GM12878 (cell line): ENCODE results near the gene AVPR1B. TPM values are rescaled to one million over a fixed set of nuclear protein-coding genes. Genes with fewer than 3 reads are reported as not detected.

Experiments used
- ATAC-seq: fragments of 200-7000 bp; cut with Tn5 transposase; 3 replicates; pipeline ENCODE4 v1.9.1; 2020; ENCODE audit warnings: mild to moderate bottlenecking, moderate library complexity
- BruUV-seq: library from RNA; stranded (reverse); fragments of 400-500 nt; replicated peaks from 2 replicates; lab custom pipeline; 2021; lab: Mats Ljungman, UMichigan
- CTCF ChIA-PET: fragments of 300-600 bp; sonication (Branson Sonifier 250); formaldehyde crosslinking; extraction: SDS; loops from one replicate; lab custom pipeline; 2021; ENCODE audit warnings: inconsistent platforms; lab: Yijun Ruan, JAX
- POLR2A ChIA-PET: fragments of 350-600 bp; formaldehyde crosslinking; extraction: SDS; loops from one replicate; lab custom pipeline; 2021; ENCODE audit warnings: inconsistent platforms; lab: Charles Lee
- RAD21 ChIA-PET: fragments of 300-600 bp; sonication (Branson Sonifier 250); formaldehyde crosslinking; loops from one replicate; lab custom pipeline; 2023; ENCODE audit warnings: antibody characterized with exemption; ENCODE audit not compliant: unreplicated experiment; lab: Charles Lee
- SMC1A ChIA-PET: fragments of 300-600 bp; sonication (Branson Sonifier 250); formaldehyde crosslinking; loops from one replicate; lab custom pipeline; 2023; ENCODE audit not compliant: unreplicated experiment, uncharacterized antibody; lab: Charles Lee
- DNase-seq: peaks from one replicate; pipeline ENCODE4 v3.0.0-alpha.2; 2011; ENCODE audit warnings: low read depth, low spot score
- FAIRE-seq: peaks from 3 replicates; lab custom pipeline; 2011; peaks lifted over from hg19 to GRCh38; lab: Jason Lieb, UNC
- H2AFZ ChIP-seq: 2 replicates; pipeline ENCODE4 v1.6.0; 2011; ENCODE audit warnings: low read depth, low read length, control low read depth; ENCODE audit not compliant: control insufficient read depth
- H3K27ac ChIP-seq: 2 replicates; pipeline ENCODE4 v1.5.1; 2011; ENCODE audit warnings: control low read depth; ENCODE audit not compliant: control insufficient read depth, insufficient read depth
- H3K27me3 ChIP-seq, 2 experiments: replicated peaks in 1 of 2; 2 replicates each; pipeline versions ENCODE4 v1.6.0 to v1.6.1; 2011; ENCODE audit warnings: low read length in 1 of 2; ENCODE audit not compliant: control insufficient read depth in 2 of 2, insufficient read depth in 2 of 2
- H3K36me3 ChIP-seq, 2 experiments: 2 replicates each; pipeline ENCODE4 v1.5.1; 2011; ENCODE audit warnings: low read length in 1 of 2; ENCODE audit not compliant: control insufficient read depth in 2 of 2, insufficient read depth in 2 of 2
- H3K4me1 ChIP-seq: 2 replicates; pipeline ENCODE4 v1.6.1; 2011; ENCODE audit warnings: mild to moderate bottlenecking, low read length, moderate library complexity, mixed read lengths; ENCODE audit not compliant: control insufficient read depth, insufficient read depth
- H3K4me2 ChIP-seq: 2 replicates; pipeline ENCODE4 v1.6.0; 2011; ENCODE audit warnings: control low read depth; ENCODE audit not compliant: control insufficient read depth, insufficient read depth
- H3K4me3 ChIP-seq: fragments of 200-600 bp; sonication (generic); 2 replicates; pipeline ENCODE4 v1.5.1; 2016
- H3K79me2 ChIP-seq: 2 replicates; pipeline ENCODE4 v1.6.0; 2011; ENCODE audit warnings: low read length; ENCODE audit not compliant: control insufficient read depth, insufficient read depth
- H3K9ac ChIP-seq: 2 replicates; pipeline ENCODE4 v1.8.0; 2011; ENCODE audit warnings: low read length, control low read depth, mixed read lengths; ENCODE audit not compliant: control insufficient read depth, insufficient read depth
- H3K9me3 ChIP-seq: replicated peaks from 3 replicates; pipeline ENCODE4 v1.5.1; 2011; ENCODE audit warnings: mild to moderate bottlenecking, low read length; ENCODE audit not compliant: control insufficient read depth, insufficient read depth
- H4K20me1 ChIP-seq: 2 replicates; pipeline ENCODE4 v1.6.0; 2011; ENCODE audit not compliant: control insufficient read depth, insufficient read depth
- HDGF ChIP-seq: fragments of 450-650 bp; IDR thresholded peaks from 2 replicates; pipeline ENCODE4 v1.6.1; 2016; ENCODE audit warnings: antibody characterized with exemption
- KLF5 ChIP-seq: fragments of 450-650 bp; IDR thresholded peaks from 2 replicates; pipeline ENCODE4 v1.6.1; 2014; ENCODE audit warnings: mild to moderate bottlenecking; ENCODE audit not compliant: partially characterized antibody
- MEF2A ChIP-seq: IDR thresholded peaks from 2 replicates; pipeline ENCODE4 v1.6.1; 2011; ENCODE audit warnings: low read depth, mild to moderate bottlenecking, low read length, moderate library complexity; ENCODE audit not compliant: insufficient read depth
- POLR2A ChIP-seq: IDR thresholded peaks from 2 replicates; pipeline ENCODE4 v1.6.1; 2011; ENCODE audit warnings: low read depth, mild to moderate bottlenecking, low read length
- WGBS: methylation state at CpG from one replicate; pipeline ENCODE4 v1.1.6; 2016; ENCODE audit warnings: low lambda C conversion rate; ENCODE audit not compliant: insufficient replicate concordance, insufficient coverage; ENCODE audit errors: missing lambda C conversion rate; 5-methylcytosine and 5-hydroxymethylcytosine counted together
- in situ Hi-C: fragments of 300-500 bp; cut with MboI; formaldehyde crosslinking; loops from 9 replicates; pipeline ENCODE4 v1.14.3; 2018; ENCODE audit warnings: mixed read lengths
- intact Hi-C: fragments of 100-400 bp; cut with micrococcal nuclease; formaldehyde crosslinking; loops from one replicate; pipeline ENCODE4 v1.14.2; 2022; ENCODE audit not compliant: unreplicated experiment
- polyA plus RNA-seq, 11 experiments: library from polyadenylated mRNA; depleted of rRNA in 4 of 11; unstranded in 6 of 11; stranded (reverse) in 5 of 11; fragments of >200 nt; fragmentation: Nextera tagmentation in 4 of 11; fragmentation: Illumina TruSeq in 1 of 11; extraction: Ambion mirVana in 4 of 11; extraction: Trizol in 1 of 11; gene quantifications; 1 replicate in 1 of 11; 2 replicates in 10 of 11; pipeline versions ENCODE4 v1.2.1 to v1.2.3, GENCODE V29; 2011 to 2016; ENCODE audit warnings: inconsistent platforms in 2 of 11, missing spikeins in 2 of 11, low read depth in 1 of 11
- total RNA-seq, 4 experiments: library from RNA; depleted of rRNA in 3 of 4; stranded (reverse); fragments of >200 nt in 3 of 4; fragmentation: Illumina TruSeq in 1 of 4; extraction: Trizol in 1 of 4; gene quantifications; 2 replicates each; pipeline versions ENCODE4 v1.2.1 to v1.2.3, GENCODE V29; 2013 to 2021
- TF ChIP-seq, protein P1 (sequence below): fragments of 450-650 bp; IDR thresholded peaks from 2 replicates; pipeline ENCODE4 v1.6.1; 2017; ENCODE audit warnings: borderline replicate concordance
- TF ChIP-seq, protein P2 (sequence below): IDR thresholded peaks from 2 replicates; pipeline ENCODE4 v1.6.1; 2011; ENCODE audit warnings: borderline replicate concordance, low read depth, mild to moderate bottlenecking, moderate library complexity, mixed read lengths, low read length; ENCODE audit not compliant: insufficient read depth; ENCODE audit errors: extremely low read length

Gene AVPR1B
- total and polyA plus RNA-seq, 10 of the 15 experiments (the other 5 are each of a cell fraction or from before 2014, with no cell fraction given) = not detected

DNA sequence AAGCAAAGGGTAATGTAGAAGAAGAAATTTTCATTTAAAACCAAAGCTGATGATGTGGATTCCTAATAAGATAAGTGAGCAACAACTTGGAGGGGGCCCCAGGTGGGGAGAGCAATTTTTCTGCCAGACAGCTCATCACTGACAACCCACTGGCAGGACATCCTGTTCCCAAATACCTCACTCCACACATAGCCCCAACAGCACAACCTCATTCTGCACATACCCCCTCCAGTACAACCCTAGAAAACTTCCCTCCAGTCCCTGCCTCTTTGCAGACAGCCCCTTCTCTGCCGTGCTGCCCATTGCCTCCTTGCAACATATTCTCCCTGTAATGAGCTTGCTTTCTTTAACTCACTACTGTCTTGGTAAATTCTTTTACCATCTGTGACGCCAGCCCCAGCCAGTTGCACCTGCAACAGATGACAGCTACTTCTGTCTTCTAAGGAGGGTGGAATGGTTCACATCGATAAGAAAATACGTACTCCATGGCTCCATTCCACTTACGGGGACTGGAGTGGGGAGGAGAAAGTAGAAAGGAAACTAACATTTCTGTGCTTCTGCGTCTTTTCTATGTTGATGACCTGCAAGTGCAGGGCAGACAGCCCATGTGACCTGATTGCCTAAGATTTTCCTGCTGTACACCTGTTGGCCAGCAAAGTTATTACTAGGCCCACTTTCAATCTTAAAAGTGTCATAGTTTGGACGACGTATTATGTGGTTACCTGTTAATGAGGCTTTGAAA lies 49.5 kb downstream of the AVPR1B start:
- SMC1A ChIA-PET = interaction anchor here (0.9 to 1.2 kb wide), 3 partner anchors 12 to 37 kb away, joined by 3 to 6 read pairs (median 4); no protein-coding TSS in a partner anchor
- Histone ChIP-seq H3K79me2 (no peaks in the 10 kb centered on the region), H3K4me3 (no peak overlapping the region), H3K4me1 (peaks cover 26% of the 10 kb centered on the region), H3K9me3 (no peaks in the 10 kb centered on the region; the same call in 2 of the 3 replicates), H3K36me3 (peaks cover 3 to 15% of the 10 kb centered on the region in 2 experiments), H4K20me1 (no peaks in the 10 kb centered on the region; the same call in 1 of the 2 replicates), H3K27ac (peak overlapping the region; percentile 1; the same call in 1 of the 2 replicates), H3K4me2 (no peak overlapping the region), H2AFZ (no peak overlapping the region), H3K27me3 (no peaks in the 10 kb centered on the region), H3K9ac (no peak overlapping the region)
- TF ChIP-seq POLR2A (peak; percentile 50), MEF2A (no peak), HDGF (no peak), KLF5 (no peak)
- TF ChIP-seq, protein P1, sequence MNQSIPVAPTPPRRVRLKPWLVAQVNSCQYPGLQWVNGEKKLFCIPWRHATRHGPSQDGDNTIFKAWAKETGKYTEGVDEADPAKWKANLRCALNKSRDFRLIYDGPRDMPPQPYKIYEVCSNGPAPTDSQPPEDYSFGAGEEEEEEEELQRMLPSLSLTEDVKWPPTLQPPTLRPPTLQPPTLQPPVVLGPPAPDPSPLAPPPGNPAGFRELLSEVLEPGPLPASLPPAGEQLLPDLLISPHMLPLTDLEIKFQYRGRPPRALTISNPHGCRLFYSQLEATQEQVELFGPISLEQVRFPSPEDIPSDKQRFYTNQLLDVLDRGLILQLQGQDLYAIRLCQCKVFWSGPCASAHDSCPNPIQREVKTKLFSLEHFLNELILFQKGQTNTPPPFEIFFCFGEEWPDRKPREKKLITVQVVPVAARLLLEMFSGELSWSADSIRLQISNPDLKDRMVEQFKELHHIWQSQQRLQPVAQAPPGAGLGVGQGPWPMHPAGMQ = no peak
- TF ChIP-seq, protein P2, sequence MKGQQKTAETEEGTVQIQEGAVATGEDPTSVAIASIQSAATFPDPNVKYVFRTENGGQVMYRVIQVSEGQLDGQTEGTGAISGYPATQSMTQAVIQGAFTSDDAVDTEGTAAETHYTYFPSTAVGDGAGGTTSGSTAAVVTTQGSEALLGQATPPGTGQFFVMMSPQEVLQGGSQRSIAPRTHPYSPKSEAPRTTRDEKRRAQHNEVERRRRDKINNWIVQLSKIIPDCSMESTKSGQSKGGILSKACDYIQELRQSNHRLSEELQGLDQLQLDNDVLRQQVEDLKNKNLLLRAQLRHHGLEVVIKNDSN = peak; percentile 25
- BruUV-seq = TSS peak; percentile 9
- no peak for FAIRE-seq
- 82% methylated on average over 8 of the region's 8 CpGs for WGBS
- DNase-seq = no peak
- POLR2A ChIA-PET = interaction anchor here (0.5 kb wide), 1 partner anchor 77 kb away, joined by 6 read pairs; no protein-coding TSS in a partner anchor
- peak; percentile 30 for ATAC-seq
- RAD21 ChIA-PET = no interaction called here
- in situ Hi-C loops (no loop called here), intact Hi-C loops (loop anchor here (5.0 kb wide), 1 partner anchor 35 kb away; no protein-coding TSS in a partner anchor)
- CTCF ChIA-PET = interaction anchor here (0.7 to 1.6 kb wide), 5 partner anchors 9 to 39 kb away, joined by 3 to 8 read pairs (median 4); no protein-coding TSS in a partner anchor
